Measurements from ENCODE around the gene CDH4. TPM values are rescaled to one million over a fixed set of nuclear protein-coding genes. Genes with fewer than 3 reads are reported as not detected.
A peak's percentile ranks its signal among the peaks of the same experiment; 100 is the strongest.

Gene CDH4
- total and polyA plus RNA-seq, 8 donors, result under 0.01 to 2.2 (median 0.11) TPM; not detected in 2

DNA sequence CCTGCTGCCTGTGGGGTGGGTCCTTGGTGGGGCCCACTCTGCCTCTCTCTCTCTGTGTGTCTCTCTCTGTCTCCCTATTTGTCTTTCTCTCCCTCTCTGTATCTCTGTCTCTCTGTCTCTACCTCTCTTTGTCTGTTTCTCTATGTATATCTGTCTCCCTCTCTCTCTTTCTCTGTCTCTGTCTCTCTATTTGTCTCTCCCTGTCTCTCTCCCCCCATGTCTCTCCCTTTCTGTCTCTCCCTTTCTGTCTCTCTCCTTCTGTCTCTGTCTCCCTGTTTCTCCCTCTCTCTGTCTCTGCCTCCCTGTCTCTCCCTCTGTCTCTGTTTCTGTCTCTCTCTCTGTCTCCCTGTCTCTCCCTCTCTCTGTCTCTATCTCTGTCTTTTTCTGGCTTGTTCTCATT is 353.2 kb downstream of the CDH4 start:
- Histone ChIP-seq H3K36me3 (no peaks in the 10 kb centered on the region), H3K9me3 (peaks cover 0 to 42% (median 30%) of the 10 kb centered on the region in 4 donors), H3K4me3 (no peak overlapping the region), H3K4me1 (no peaks in the 10 kb centered on the region), H3K27me3 (peaks cover 0 to 17% (median 0%) of the 10 kb centered on the region in 3 donors), H3K27ac (no peak overlapping the region)
- TF ChIP-seq POLR2A (IDR thresholded peaks at IDR 0.05) (no peak), EP300 (IDR thresholded peaks at IDR 0.05) (no peak), POLR2AphosphoS5 (IDR thresholded peaks at IDR 0.05) (no peak)
- TF ChIP-seq, protein P1, sequence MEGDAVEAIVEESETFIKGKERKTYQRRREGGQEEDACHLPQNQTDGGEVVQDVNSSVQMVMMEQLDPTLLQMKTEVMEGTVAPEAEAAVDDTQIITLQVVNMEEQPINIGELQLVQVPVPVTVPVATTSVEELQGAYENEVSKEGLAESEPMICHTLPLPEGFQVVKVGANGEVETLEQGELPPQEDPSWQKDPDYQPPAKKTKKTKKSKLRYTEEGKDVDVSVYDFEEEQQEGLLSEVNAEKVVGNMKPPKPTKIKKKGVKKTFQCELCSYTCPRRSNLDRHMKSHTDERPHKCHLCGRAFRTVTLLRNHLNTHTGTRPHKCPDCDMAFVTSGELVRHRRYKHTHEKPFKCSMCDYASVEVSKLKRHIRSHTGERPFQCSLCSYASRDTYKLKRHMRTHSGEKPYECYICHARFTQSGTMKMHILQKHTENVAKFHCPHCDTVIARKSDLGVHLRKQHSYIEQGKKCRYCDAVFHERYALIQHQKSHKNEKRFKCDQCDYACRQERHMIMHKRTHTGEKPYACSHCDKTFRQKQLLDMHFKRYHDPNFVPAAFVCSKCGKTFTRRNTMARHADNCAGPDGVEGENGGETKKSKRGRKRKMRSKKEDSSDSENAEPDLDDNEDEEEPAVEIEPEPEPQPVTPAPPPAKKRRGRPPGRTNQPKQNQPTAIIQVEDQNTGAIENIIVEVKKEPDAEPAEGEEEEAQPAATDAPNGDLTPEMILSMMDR (IDR thresholded peaks at IDR 0.05), result no peak
- no peak for DNase-seq
- intact Hi-C loops (cut with DNase I; ENCODE audit: low total_unique reads), result no loop called here

DNA sequence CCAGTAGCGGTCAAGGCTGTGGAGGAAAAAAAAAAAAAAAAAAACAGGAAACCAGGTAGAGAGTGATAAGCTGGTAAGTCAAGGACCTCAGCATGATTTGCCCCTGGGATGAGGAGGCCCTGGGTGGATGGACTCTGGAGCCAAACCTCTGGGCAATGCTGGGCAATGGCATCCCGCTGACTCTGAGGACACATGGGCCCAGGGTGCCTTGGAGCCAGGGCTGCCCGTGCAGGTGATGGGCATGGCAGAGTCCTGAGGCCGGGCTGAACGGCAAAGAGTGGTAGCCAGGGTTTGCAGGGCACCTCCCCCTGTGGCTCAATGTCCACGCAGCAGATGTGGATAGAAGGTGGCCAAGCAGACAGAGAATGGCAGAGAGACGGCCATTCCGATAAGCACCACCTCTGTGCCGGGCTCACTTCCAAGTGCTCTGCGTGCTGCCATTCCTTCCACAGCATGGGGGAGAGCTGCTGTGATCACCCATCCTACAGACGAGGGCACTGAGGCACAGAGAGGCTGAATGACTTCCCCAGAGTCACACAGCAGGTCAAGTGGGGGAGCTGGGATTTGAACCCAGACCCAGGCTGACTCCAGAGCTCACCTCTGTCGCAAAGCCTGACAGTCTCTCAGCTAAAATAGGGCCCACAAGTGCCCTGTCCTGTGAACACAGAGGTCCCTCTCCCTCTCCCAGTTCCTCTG is 353.9 kb downstream of the CDH4 start:
- intact Hi-C loops (cut with DNase I; ENCODE audit: low total_unique reads), result no loop called here
- DNase-seq, result no peak
- Histone ChIP-seq H3K4me1 (no peaks in the 10 kb centered on the region), H3K27ac (no peak overlapping the region), H3K4me3 (no peak overlapping the region), H3K27me3 (peaks cover 0 to 21% (median 0%) of the 10 kb centered on the region in 3 donors), H3K9me3 (peaks cover 0 to 46% (median 31%) of the 10 kb centered on the region in 4 donors), H3K36me3 (no peaks in the 10 kb centered on the region)
- TF ChIP-seq, protein P1 (IDR thresholded peaks at IDR 0.05), result no peak
- no peak for TF ChIP-seq POLR2A (IDR thresholded peaks at IDR 0.05)
- 84 to 88% (median 87%) methylated on average over 10 to 12 of the region's 12 CpGs for whole genome bisulfite sequencing, 5 donors

DNA sequence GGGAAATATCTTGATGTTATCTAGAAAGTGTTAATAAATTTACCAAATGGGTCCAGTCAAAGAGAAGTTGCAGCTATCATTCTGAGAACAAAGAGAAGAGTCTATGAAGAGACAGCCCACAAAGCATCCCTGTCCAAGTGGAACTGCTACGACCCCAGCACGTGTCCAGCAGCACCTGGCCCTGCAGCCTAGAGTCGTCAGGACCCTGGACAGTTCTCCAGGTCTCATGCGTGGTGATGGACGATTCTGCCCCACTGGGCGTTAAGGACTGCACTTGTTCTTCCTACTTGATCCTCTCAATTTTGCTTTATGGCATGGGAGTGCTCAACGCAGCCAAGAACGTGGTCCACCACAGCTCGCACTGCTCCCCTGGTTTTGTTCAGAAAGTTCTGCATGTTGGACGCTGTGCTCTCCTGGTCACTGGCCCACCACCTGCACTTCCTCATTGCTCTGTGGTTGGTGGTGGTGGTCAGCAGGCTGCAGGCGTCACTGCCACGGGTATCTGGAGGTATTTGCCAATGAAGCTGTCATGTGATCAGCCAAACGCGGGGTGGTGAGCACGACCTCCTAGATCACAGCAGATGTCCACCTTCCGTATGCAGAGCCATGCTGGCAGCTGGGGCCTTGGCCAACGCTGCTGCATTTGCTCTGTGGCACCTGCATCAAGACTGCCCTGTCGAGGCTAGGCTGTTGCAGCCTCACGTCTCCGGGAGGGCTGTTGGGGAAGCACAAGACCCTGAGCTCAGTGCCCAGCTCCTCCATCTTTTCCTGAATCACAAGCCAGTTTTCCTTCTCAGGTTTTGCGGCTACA is 356.4 kb downstream of the CDH4 start:
- no peak for TF ChIP-seq POLR2AphosphoS5 (IDR thresholded peaks at IDR 0.05)
- no peak for TF ChIP-seq POLR2A (IDR thresholded peaks at IDR 0.05)
- TF ChIP-seq EP300 (IDR thresholded peaks at IDR 0.05), result no peak
- TF ChIP-seq, protein P1 (IDR thresholded peaks at IDR 0.05), result no peak
- H3K27ac ChIP-seq, result no peak overlapping the region
- WGBS, 5 donors, result 57 to 64% (median 58%) methylated on average over 18 to 21 of the region's 21 CpGs
- DNase-seq, result peak in 1 of 2 donors; percentile 59
- intact Hi-C loops (cut with DNase I; ENCODE audit: low total_unique reads), result no loop called here
- no peaks in the 10 kb centered on the region for H3K36me3 ChIP-seq
- peaks cover 3 to 38% (median 30%) of the 10 kb centered on the region in 4 donors for H3K9me3 ChIP-seq
- no peaks in the 10 kb centered on the region for H3K4me1 ChIP-seq
- H3K27me3 ChIP-seq, result peaks cover 0 to 35% (median 0%) of the 10 kb centered on the region in 3 donors
- H3K4me3 ChIP-seq, result no peak overlapping the region

DNA sequence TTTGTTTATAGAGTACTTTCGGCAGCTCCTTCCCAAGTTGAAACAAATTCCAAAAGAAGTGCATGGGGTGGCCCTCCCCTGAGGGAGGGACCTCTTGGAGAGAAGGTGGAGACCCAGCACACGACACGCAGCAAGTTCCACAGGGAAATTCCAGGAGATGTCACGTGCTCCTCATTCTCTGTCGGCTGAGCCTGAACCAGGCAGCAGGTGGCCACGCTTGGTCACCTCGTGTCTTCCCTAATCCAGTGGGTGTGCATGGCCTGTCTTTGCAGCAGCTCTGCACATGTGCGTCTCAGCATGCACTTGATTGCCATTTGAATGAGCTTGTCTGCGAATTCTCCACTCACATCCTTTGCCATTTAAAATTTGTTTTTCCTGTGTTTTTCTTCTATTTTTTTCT is 357.4 kb downstream of the CDH4 start:
- H3K9me3 ChIP-seq, result peaks cover 3 to 28% (median 23%) of the 10 kb centered on the region in 4 donors
- DNase-seq, result no peak
- peaks cover 0 to 42% (median 0%) of the 10 kb centered on the region in 3 donors for H3K27me3 ChIP-seq
- H3K4me3 ChIP-seq, result no peak overlapping the region
- TF ChIP-seq, protein P1 (IDR thresholded peaks at IDR 0.05), result no peak
- no peak for TF ChIP-seq POLR2AphosphoS5 (IDR thresholded peaks at IDR 0.05)
- no peak for TF ChIP-seq EP300 (IDR thresholded peaks at IDR 0.05)
- TF ChIP-seq POLR2A (IDR thresholded peaks at IDR 0.05), result no peak
- 66 to 74% (median 72%) methylated on average over 6 to 9 of the region's 9 CpGs for WGBS, 5 donors
- no peak overlapping the region for H3K27ac ChIP-seq
- H3K36me3 ChIP-seq, result no peaks in the 10 kb centered on the region
- intact Hi-C loops (cut with DNase I; ENCODE audit: low total_unique reads), result no loop called here
- H3K4me1 ChIP-seq, result no peaks in the 10 kb centered on the region
